ENCODE measurements around the gene ATP11C.
"Not testable (repeated sequence)": the region's sequence is repeated elsewhere in the genome, so short reads cannot be mapped to it uniquely, and the experiment has no call there.

The ATP11C gene

GRCh38 chrX:139932901-139933796, at the start of gene ATP11C:
Gene ATP11C (minus strand): TSS chrX:139933053. CDS start chrX:139932042, 1,011 bp downstream.
- DNase-seq = peak; percentile 80

DNA sequence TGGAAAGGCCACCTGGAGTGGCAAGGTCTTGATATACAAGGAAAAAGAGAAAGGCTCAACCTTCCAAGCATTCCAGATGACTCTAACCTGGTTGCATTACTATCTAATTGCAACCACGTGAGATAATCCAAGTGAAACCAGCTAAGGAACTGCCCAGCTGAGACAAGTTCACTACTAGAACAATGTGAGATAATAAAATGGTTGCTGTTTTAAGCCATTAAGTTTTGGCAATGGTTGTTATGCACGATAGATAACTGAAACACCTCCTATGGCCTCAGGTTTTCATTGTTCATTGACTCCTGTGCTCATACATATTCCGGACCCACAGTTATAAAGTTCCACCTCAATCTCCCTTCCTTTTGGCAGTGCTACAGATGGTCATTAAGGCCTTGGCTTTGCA, 41.6 kb upstream of the ATP11C start:
- no peak for DNase-seq

- no peak for DNase-seq
Observed at GRCh38 chrX:139972629-139973624, 40.1 kb upstream of the ATP11C start.

DNA sequence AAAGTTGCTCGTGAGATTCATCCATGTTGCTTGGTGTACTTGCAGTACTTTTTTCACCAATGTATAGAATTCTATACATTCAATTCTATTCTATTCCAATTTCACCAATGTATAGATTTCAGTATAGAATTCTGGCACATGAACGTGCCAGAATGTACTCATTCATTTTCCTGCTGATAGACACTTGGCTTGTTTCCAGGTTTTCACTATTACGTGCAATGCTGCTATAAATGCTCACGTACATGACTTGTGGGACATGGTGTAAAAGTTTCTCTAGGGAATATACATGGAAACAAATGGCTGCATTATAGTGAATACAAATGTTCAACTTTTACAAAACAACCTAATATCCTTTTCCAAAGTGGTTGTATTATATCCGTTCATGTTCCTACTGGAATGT, 39.3 kb upstream of the ATP11C start:
- no peak for DNase-seq

DNA sequence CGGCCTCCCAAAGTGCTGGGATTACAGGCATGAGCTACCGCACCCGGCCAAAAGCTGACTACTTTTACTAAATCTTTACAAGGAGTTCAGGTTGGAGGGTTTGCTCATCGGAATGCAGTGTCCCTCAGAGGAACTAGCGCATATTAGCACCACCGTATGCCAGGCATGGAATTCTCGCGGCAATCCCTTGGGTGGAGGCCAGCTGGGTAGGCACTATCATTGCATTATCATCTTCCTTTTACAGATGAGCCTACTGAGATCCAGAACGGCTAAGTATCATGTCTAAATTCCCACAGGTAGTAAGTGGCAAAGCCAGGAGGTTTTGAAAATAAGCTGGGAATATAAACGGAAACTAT, 38.5 kb upstream of the ATP11C start:
- DNase-seq = no peak

DNA sequence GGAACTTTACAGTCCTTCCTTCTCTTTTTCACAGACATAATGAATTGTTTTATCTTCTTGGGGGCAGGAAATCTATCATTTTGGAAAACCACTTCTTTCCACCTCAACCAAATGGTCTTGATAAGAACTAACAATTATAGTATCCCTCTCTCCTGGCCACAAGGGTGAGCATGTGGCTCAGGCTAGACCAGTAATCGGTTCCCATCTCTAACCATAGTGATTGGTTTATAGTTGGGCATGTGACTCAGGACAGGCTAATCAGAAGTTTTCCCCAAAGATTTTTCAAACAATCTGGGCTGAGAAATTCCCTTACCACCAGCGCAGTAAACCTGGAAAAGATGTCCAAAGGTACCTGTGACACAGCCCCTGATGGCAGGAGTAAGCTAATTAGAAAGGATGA, 36.4 kb upstream of the ATP11C start:
- DNase-seq = no peak

DNA sequence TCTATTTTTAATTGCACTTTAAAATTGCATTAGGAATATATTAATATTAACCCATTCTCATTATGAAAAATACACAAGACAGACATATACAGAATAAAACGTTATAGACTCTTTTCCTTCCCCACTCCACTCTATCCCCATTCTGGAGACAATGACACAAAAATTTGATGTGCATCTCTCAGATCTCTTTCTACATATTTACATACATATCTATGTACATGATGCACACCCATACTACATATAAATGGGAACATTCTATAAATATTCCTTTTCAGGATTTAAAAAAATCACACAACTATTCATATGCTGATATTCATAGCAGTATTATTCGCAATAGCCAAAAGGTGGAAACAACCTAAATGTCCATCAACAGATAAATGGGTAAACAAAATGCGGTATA, 34.9 kb upstream of the ATP11C start:
- no peak for DNase-seq

- DNase-seq = no peak
Observed at GRCh38 chrX:139967300-139967699, 34.4 kb upstream of the ATP11C start.

GRCh38 chrX:139966159-139966558, 33.3 kb upstream of the ATP11C start:
- not testable (repeated sequence) for DNase-seq

DNA sequence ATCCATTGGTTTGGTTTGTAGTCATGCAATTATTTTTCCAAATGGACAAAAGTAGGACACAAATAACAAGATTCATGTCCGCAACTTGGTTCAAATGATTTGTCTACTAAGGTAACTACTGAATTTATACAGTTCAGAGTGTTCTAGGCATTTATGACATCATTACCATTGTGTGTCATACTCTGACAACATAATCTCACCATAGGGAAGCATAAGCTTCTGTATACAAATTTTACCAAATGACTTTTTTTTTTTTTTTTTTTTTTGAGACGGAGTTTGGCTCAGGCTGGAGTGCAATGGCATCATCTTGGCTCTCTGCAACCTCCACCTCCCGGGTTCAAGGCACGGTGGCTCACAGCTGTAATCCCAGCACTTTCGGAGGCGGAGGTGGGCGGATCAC, 32.6 kb upstream of the ATP11C start, which contains the start of gene CXorf66:
CXorf66 (minus strand) TSS at position 101 of the 400 bp plus-strand sequence; CDS start at position 76, 25 bp downstream.
- DNase-seq = no peak

DNA sequence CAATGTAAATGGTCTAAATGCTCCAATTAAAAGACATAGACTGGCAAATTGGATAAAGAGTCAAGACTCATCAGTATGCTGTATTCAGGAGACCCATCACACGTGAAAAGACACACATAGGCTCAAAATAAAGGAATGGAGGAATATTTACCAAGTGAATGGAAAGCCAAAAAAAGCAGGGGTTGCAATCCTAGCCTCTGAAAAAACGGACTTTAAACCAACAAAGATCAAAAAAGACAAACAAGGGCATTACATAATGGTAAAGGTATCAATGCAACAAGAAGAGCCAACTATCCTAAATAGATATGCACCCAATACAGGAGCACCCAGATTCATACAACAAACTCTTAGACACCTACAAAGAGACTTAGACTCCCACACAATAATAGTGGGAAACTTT, 28.2 kb upstream of the ATP11C start:
- not testable (repeated sequence) for DNase-seq

- DNase-seq = no peak
Observed at GRCh38 chrX:139949703-139950102, 16.9 kb upstream of the ATP11C start.

DNA sequence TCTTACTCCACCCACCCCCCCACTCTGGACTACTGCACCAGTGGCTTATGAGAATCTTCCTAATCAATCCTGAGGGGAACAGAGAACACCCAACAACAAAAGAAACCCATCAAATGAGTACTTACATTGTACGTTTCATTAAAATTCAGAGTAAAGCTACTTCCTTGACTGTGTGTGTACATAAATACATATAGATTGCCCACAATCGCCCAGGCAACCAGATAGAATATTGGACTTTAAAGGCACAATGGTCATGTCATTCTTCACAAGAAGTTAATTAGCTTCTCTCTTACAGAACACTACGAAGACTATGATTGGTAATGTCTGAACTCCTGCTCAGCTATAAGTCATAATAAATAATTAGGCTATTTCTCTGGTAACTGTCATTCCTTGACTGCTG, 12.2 kb upstream of the ATP11C start:
- DNase-seq = no peak

- no peak for DNase-seq
Observed at GRCh38 chrX:139936259-139936658, 3.4 kb upstream of the ATP11C start.

GRCh38 chrX:139933904-139934303, 1.1 kb upstream of the ATP11C start:
- DNase-seq = no peak

DNA sequence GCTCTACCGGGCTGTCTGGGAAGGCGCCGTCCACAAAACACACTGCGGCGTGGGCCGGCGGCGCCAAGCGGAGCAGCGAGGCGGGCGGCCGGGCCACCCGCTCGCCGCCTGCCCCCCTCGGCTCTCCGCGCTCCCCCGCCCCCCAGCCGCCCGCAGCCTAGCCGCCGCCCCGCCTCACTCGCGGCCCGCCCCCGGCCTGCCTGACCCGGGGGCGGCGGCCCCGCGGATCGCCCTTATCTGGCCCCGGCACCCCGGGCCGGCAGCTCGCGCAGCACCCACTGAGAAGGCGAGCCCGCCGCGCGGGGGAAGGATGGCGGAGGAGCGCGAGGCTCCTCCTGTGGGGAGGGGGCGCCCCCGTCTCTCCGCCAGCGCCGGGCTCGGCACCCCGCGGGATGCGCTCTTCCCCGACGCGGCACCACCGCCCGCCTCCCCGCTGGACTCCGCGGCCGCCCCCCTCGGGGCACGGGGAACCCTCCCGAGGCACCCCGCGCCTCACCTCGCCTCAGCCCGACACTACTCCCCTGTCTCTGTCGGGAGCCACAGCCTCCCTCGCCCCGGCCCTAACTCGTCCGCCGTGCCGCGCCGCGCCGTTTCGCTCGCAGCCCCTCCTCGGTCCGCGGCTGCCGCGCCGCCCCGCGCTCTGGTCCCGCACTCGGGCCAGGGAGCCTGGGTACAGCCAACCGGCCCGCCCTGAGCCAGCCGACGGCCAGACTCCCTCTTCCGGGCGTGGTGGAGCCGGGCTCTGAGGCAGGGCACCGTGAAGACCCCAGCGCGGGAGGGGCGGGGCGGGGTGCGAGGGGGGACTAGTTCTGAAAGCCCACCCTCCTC, 566 bp downstream of the ATP11C start:
- DNase-seq = peak; percentile 45

GRCh38 chrX:139931646-139932072, 1.2 kb downstream of the ATP11C start:
- no peak for DNase-seq

DNA sequence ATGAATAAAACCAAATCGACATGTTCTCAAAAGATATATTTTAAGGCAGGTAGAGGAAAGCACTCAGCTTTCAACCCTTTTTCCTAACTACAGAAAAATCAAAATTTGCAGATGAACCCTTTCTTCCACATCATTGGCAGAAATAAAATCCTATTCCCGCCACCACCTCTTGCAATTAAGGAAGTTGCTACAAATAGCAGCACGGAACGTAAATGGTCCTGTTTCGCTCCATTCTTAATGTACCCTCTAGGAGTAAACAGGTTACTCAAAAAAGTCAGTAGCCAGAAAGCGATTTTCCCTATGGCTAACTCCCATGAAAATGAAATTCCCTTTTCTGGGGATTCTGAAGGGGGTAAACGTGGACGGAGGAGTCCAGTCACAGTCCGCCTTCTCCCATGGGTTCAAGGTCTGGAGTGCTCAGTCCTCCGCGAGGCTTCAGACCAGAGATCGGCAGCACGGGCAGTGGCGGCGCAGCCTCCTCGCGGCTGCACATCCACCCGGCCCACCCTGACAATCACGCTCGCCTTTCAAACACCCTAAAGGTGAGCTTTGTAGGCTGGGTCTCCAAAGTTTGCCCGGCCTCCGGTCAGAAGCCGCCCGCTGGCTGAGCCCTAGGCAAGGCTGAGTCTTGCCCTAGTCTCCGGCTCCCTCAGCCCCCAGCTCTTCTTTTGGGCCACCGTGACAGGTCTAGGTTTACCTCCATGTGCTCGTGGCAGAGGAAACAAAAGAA, 1.8 kb downstream of the ATP11C start:
- DNase-seq = peak; percentile 4

DNA sequence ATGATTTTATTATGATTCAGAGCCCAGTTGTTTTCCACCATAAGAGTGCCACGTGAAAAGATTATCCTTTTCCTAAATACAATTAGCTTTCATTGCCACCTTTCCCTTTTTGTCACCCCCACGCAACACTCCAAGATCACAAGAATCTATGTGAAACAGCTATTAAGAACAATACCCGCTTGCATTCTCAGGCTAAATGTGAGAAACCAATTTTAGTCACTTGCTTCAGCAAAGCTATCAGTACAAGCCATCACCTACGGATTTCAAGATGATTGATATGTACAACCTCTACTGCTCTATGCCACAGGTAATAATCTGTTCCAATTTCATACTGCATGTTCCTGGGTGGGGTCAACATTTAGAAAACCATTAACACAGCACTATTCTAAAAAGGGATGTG, 2.5 kb downstream of the ATP11C start:
- no peak for DNase-seq

- no peak for DNase-seq
Observed at GRCh38 chrX:139929876-139930275, 3.0 kb downstream of the ATP11C start.

- no peak for DNase-seq
Observed at GRCh38 chrX:139924696-139925095, 8.2 kb downstream of the ATP11C start.
